H1 (cell line): ENCODE data around the gene ZNF831.

Experiments
- CREB1 ChIP-seq: IDR thresholded peaks from 2 replicates; pipeline ENCODE4 v1.6.1; 2012; ENCODE audit warnings: inconsistent platforms
- EP300 ChIP-seq, 2 experiments: IDR thresholded peaks; 1 replicate in 1 of 2; 2 replicates in 1 of 2; pipeline ENCODE4 v1.6.1; 2011 to 2012; ENCODE audit warnings: low read depth in 2 of 2, low read length in 2 of 2, mild to moderate bottlenecking in 2 of 2, borderline replicate concordance in 1 of 2, inconsistent platforms in 1 of 2, moderate library complexity in 1 of 2
- EZH2 ChIP-seq: fragments of 200-600 bp; sonication (generic); IDR thresholded peaks from 2 replicates; pipeline ENCODE4 v1.7.1; 2012; ENCODE audit warnings: low read depth, mild to moderate bottlenecking, moderate library complexity, low read length, inconsistent platforms; ENCODE audit not compliant: severe bottlenecking
- FOSL1 ChIP-seq: IDR thresholded peaks from 2 replicates; pipeline ENCODE4 v1.6.1; 2011; ENCODE audit warnings: mild to moderate bottlenecking, low read depth, low read length, moderate library complexity; ENCODE audit not compliant: insufficient read depth
- KDM1A ChIP-seq: fragments of 200-600, 300-600 bp; sonication (generic); IDR thresholded peaks from 2 replicates; pipeline ENCODE4 v1.7.1; 2016; ENCODE audit warnings: mild to moderate bottlenecking, low read length, borderline replicate concordance
- KDM5A ChIP-seq: fragments of 200-600 bp; IDR thresholded peaks from 2 replicates; pipeline ENCODE4 v1.7.1; 2012; ENCODE audit warnings: mild to moderate bottlenecking, low read length, inconsistent platforms, mixed read lengths
- MAX ChIP-seq: IDR thresholded peaks from 2 replicates; pipeline ENCODE4 v1.6.1; 2012; ENCODE audit warnings: inconsistent platforms
- POLR2A ChIP-seq, 2 experiments: IDR thresholded peaks; 1 replicate in 1 of 2; 2 replicates in 1 of 2; pipeline ENCODE4 v1.6.1; 2011; ENCODE audit warnings: low read depth in 2 of 2, low read length in 2 of 2, mild to moderate bottlenecking in 2 of 2; ENCODE audit errors: control extremely low read depth in 1 of 2
- POU5F1 ChIP-seq: IDR thresholded peaks from 2 replicates; pipeline ENCODE4 v1.6.1; 2011; ENCODE audit warnings: low read depth, mild to moderate bottlenecking, low read length, moderate library complexity
- RAD21 ChIP-seq, 2 experiments: IDR thresholded peaks in 1 of 2; conservative IDR thresholded peaks in 1 of 2; 2 replicates each; pipeline ENCODE4 v1.6.1; 2011; ENCODE audit warnings: low read depth in 2 of 2, low read length in 2 of 2, improper control_type of control experiment in 1 of 2, inconsistent platforms in 1 of 2, mild to moderate bottlenecking in 1 of 2, moderate library complexity in 1 of 2
- RFX5 ChIP-seq: IDR thresholded peaks from 2 replicates; pipeline ENCODE4 v1.6.1; 2011; ENCODE audit warnings: low read depth, low read length, improper control_type of control experiment, borderline replicate concordance
- SAP30 ChIP-seq: fragments of 300-600 bp; sonication (generic); IDR thresholded peaks from 2 replicates; pipeline ENCODE4 v1.7.1; 2012; ENCODE audit warnings: low read length, moderate library complexity, mild to moderate bottlenecking, inconsistent platforms; ENCODE audit not compliant: insufficient read depth, insufficient replicate concordance
- TAF7 ChIP-seq: optimal IDR thresholded peaks from 2 replicates; pipeline ENCODE3; 2011; ENCODE audit warnings: low read depth, mild to moderate bottlenecking, inconsistent platforms, low read length, moderate library complexity, borderline replicate concordance
- TF ChIP-seq, protein P1 (sequence below), 3 experiments: IDR thresholded peaks; 1 replicate in 2 of 3; 2 replicates in 1 of 3; pipeline versions ENCODE4 v1.5.1 to v1.6.1; 2011; ENCODE audit warnings: low read length in 3 of 3, mild to moderate bottlenecking in 3 of 3, inconsistent platforms in 2 of 3, low read depth in 1 of 3, moderate library complexity in 1 of 3; ENCODE audit not compliant: insufficient read depth in 1 of 3; ENCODE audit errors: control extremely low read depth in 1 of 3

DNA sequence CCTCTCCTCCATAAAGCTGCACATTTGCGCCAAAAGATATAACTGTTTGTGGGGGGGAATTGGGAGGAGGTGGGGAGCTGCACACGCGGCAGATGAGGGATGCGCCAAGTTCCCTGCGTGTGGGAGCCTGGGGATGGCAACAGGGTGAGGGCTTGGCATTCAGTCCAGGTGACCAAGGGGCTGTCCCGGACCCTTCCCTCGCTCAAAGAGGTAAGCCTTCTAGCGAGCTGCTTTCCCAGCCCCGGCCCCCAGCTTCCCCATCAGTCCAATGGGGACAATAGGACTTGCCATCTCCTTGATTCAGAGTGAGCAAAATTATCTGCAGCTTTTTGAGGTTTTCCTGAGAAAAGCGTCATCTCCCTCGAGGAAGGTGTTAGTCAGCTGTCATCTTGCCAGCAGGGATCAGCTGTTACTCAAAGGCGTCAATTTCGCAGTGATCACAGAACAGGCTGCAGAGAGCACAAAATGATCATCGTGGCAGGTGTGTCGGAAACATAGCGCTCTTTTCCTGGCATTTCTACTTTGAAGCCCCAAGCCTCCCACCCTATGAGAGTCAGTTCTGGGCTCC, 21.3 kb downstream of the ZNF831 start:
- TF ChIP-seq, protein P1, sequence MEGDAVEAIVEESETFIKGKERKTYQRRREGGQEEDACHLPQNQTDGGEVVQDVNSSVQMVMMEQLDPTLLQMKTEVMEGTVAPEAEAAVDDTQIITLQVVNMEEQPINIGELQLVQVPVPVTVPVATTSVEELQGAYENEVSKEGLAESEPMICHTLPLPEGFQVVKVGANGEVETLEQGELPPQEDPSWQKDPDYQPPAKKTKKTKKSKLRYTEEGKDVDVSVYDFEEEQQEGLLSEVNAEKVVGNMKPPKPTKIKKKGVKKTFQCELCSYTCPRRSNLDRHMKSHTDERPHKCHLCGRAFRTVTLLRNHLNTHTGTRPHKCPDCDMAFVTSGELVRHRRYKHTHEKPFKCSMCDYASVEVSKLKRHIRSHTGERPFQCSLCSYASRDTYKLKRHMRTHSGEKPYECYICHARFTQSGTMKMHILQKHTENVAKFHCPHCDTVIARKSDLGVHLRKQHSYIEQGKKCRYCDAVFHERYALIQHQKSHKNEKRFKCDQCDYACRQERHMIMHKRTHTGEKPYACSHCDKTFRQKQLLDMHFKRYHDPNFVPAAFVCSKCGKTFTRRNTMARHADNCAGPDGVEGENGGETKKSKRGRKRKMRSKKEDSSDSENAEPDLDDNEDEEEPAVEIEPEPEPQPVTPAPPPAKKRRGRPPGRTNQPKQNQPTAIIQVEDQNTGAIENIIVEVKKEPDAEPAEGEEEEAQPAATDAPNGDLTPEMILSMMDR (IDR thresholded peaks at IDR 0.05; ENCODE audit: control extremely low read depth in 1 of 3, insufficient read depth in 1 of 3, low read depth in 1 of 3, low read length in 3 of 3): no peak
- TF ChIP-seq RFX5 (no peak), KDM1A (no peak), EZH2 (no peak), TAF7 (no peak), FOSL1 (no peak), POLR2A (IDR thresholded peaks at IDR 0.05; ENCODE audit: control extremely low read depth in 1 of 2, low read depth in 2 of 2, low read length in 2 of 2) (no peak), RAD21 (IDR thresholded peaks at IDR 0.05 in 1 of 2, conservative IDR thresholded peaks at IDR 0.05 in 1 of 2; ENCODE audit: low read depth in 2 of 2, low read length in 2 of 2) (no peak), EP300 (IDR thresholded peaks at IDR 0.05; ENCODE audit: borderline replicate concordance in 1 of 2, low read depth in 2 of 2, low read length in 2 of 2) (no peak), SAP30 (no peak), POU5F1 (no peak), MAX (no peak), CREB1 (no peak), KDM5A (no peak)
